Hepatocyte (in vitro differentiated cells): ENCODE data around the gene KDM2A. TPM values are rescaled to one million over a fixed set of nuclear protein-coding genes. Genes with fewer than 3 reads are reported as not detected.

Source experiments
- DNase-seq: peaks from one replicate; pipeline ENCODE4 v3.0.0-alpha.2; 2016; ENCODE audit warnings: low spot score
- H2AFZ ChIP-seq: fragments of 200-600 bp; sonication (generic); 2 replicates; pipeline ENCODE4 v1.6.0; 2016; ENCODE audit warnings: antibody characterized with exemption, mild to moderate bottlenecking
- H3K27ac ChIP-seq: fragments of 200-600 bp; sonication (generic); 2 replicates; pipeline ENCODE4 v1.5.1; 2016; ENCODE audit warnings: mild to moderate bottlenecking
- H3K27me3 ChIP-seq: fragments of 200-600 bp; sonication (generic); 2 replicates; pipeline ENCODE4 v1.6.1; 2016
- H3K36me3 ChIP-seq: fragments of 200-600 bp; sonication (generic); replicated peaks from 2 replicates; pipeline ENCODE4 v1.5.1; 2016; ENCODE audit warnings: low read depth; ENCODE audit not compliant: insufficient read depth
- H3K4me1 ChIP-seq: fragments of 200-600 bp; sonication (generic); 2 replicates; pipeline ENCODE4 v1.5.1; 2016; ENCODE audit warnings: mild to moderate bottlenecking, moderate library complexity; ENCODE audit not compliant: insufficient read depth
- H3K4me2 ChIP-seq: fragments of 200-600 bp; sonication (generic); 2 replicates; pipeline ENCODE4 v1.6.0; 2016
- H3K4me3 ChIP-seq: fragments of 200-600 bp; sonication (generic); 2 replicates; pipeline ENCODE4 v1.5.1; 2016; ENCODE audit warnings: mild to moderate bottlenecking
- H3K79me2 ChIP-seq: fragments of 200-600 bp; sonication (generic); 2 replicates; pipeline ENCODE4 v1.6.0; 2017; ENCODE audit warnings: mild to moderate bottlenecking
- H3K9me2 ChIP-seq: fragments of 200-600 bp; sonication (generic); replicated peaks from 2 replicates; pipeline ENCODE4 v1.6.0; 2017; ENCODE audit warnings: mild to moderate bottlenecking; ENCODE audit not compliant: insufficient read depth
- H3K9me3 ChIP-seq: fragments of 200-600 bp; sonication (generic); 2 replicates; pipeline ENCODE4 v1.5.1; 2016; ENCODE audit warnings: low read depth, mild to moderate bottlenecking
- H4K20me1 ChIP-seq: fragments of 200-600 bp; sonication (generic); 2 replicates; pipeline ENCODE4 v1.6.0; 2016; ENCODE audit warnings: mild to moderate bottlenecking; ENCODE audit not compliant: insufficient read depth, poor library complexity, severe bottlenecking
- CTCF ChIP-seq: fragments of 200-600 bp; sonication (generic); IDR thresholded peaks from 2 replicates; pipeline ENCODE4 v1.5.1; 2016; ENCODE audit warnings: antibody characterized with exemption, mild to moderate bottlenecking; ENCODE audit not compliant: poor library complexity
- EZH2 ChIP-seq: fragments of 200-600 bp; sonication (generic); IDR thresholded peaks from 2 replicates; pipeline ENCODE4 v1.6.1; 2016; ENCODE audit warnings: antibody characterized with exemption, mild to moderate bottlenecking, borderline replicate concordance
- EZH2phosphoT487 ChIP-seq: fragments of 200-600 bp; sonication (generic); IDR thresholded peaks from one replicate; pipeline ENCODE4 v1.6.1; 2018; ENCODE audit warnings: antibody characterized with exemption, mild to moderate bottlenecking, low read depth, moderate library complexity; ENCODE audit not compliant: unreplicated experiment, severe bottlenecking
- WGBS: methylation state at CpG from one replicate; pipeline ENCODE4 v1.1.6; 2016; ENCODE audit warnings: low lambda C conversion rate; ENCODE audit errors: missing lambda C conversion rate; 5-methylcytosine and 5-hydroxymethylcytosine counted together
- polyA plus RNA-seq: library from polyadenylated mRNA; unstranded; fragments of >200 nt; fragmentation: Nextera tagmentation; extraction: Ambion mirVana; gene quantifications from 2 replicates; pipeline ENCODE4 v1.2.1, GENCODE V29; 2016
- total RNA-seq: library from RNA; depleted of rRNA; stranded (reverse); fragments of >200 nt; gene quantifications from 2 replicates; pipeline ENCODE4 v1.2.3, GENCODE V29; 2014

The KDM2A gene
- total and polyA plus RNA-seq, 2 experiments from 2014 or later, result 18.7 to 51.2 TPM

GRCh38 chr11:67099831-67100324 lies 19.2 kb upstream of the KDM2A start:
- Histone ChIP-seq H3K4me1 (no peaks in the 10 kb centered on the region), H3K36me3 (no peaks in the 10 kb centered on the region), H3K79me2 (no peaks in the 10 kb centered on the region), H3K4me2 (no peak overlapping the region), H3K9me2 (no peaks in the 10 kb centered on the region), H4K20me1 (no peaks in the 10 kb centered on the region), H2AFZ (no peak overlapping the region), H3K9me3 (no peaks in the 10 kb centered on the region), H3K4me3 (no peak overlapping the region), H3K27me3 (no peaks in the 10 kb centered on the region), H3K27ac (no peak overlapping the region)
- 93% methylated on average over 6 of the region's 6 CpGs for WGBS
- DNase-seq, result no peak
- no peak for TF ChIP-seq EZH2phosphoT487
- TF ChIP-seq CTCF, result no peak
- TF ChIP-seq EZH2, result no peak

GRCh38 chr11:67102664-67103063 lies 16.4 kb upstream of the KDM2A start:
- Histone ChIP-seq H3K79me2 (no peaks in the 10 kb centered on the region), H3K27me3 (no peaks in the 10 kb centered on the region), H2AFZ (no peak overlapping the region), H3K27ac (no peak overlapping the region), H3K4me2 (no peak overlapping the region), H3K9me2 (no peaks in the 10 kb centered on the region), H4K20me1 (no peaks in the 10 kb centered on the region), H3K9me3 (no peaks in the 10 kb centered on the region), H3K4me3 (no peak overlapping the region), H3K4me1 (no peaks in the 10 kb centered on the region), H3K36me3 (no peaks in the 10 kb centered on the region)
- no peak for DNase-seq
- TF ChIP-seq EZH2, result no peak
- no peak for TF ChIP-seq CTCF
- TF ChIP-seq EZH2phosphoT487, result no peak
- WGBS, result 94% methylated on average over 8 of the region's 8 CpGs

- Histone ChIP-seq H3K4me3 (no peak overlapping the region), H3K9me3 (no peaks in the 10 kb centered on the region), H4K20me1 (no peaks in the 10 kb centered on the region), H3K27ac (no peak overlapping the region), H2AFZ (no peak overlapping the region), H3K4me2 (no peak overlapping the region), H3K36me3 (no peaks in the 10 kb centered on the region), H3K9me2 (no peaks in the 10 kb centered on the region), H3K27me3 (no peaks in the 10 kb centered on the region), H3K79me2 (no peaks in the 10 kb centered on the region), H3K4me1 (no peaks in the 10 kb centered on the region)
- TF ChIP-seq CTCF (no peak), EZH2 (no peak), EZH2phosphoT487 (no peak)
- DNase-seq, result no peak
- 93% methylated on average over 2 of the region's 2 CpGs for WGBS
These were observed 13.1 kb upstream of the KDM2A start for GRCh38 chr11:67105964-67106363.

- H3K4me1 ChIP-seq, result no peaks in the 10 kb centered on the region
- no peaks in the 10 kb centered on the region for H3K36me3 ChIP-seq
- no peak overlapping the region for H3K4me3 ChIP-seq
- H3K9me2 ChIP-seq, result no peaks in the 10 kb centered on the region
- H3K9me3 ChIP-seq, result no peaks in the 10 kb centered on the region
- H3K27ac ChIP-seq, result no peak overlapping the region
- no peak overlapping the region for H2AFZ ChIP-seq
- no peaks in the 10 kb centered on the region for H3K79me2 ChIP-seq
- peak overlapping the region; percentile 9 for H3K4me2 ChIP-seq
- WGBS, result 83% methylated on average over 1 of the region's 1 CpG
- H4K20me1 ChIP-seq, result no peaks in the 10 kb centered on the region
- no peak for TF ChIP-seq CTCF
- no peak for TF ChIP-seq EZH2phosphoT487
- no peak for TF ChIP-seq EZH2
- no peaks in the 10 kb centered on the region for H3K27me3 ChIP-seq
- DNase-seq, result no peak
These were observed 7.8 kb upstream of the KDM2A start for GRCh38 chr11:67111261-67111660.
